ENCODE results near the gene PKMYT1.

DNA sequence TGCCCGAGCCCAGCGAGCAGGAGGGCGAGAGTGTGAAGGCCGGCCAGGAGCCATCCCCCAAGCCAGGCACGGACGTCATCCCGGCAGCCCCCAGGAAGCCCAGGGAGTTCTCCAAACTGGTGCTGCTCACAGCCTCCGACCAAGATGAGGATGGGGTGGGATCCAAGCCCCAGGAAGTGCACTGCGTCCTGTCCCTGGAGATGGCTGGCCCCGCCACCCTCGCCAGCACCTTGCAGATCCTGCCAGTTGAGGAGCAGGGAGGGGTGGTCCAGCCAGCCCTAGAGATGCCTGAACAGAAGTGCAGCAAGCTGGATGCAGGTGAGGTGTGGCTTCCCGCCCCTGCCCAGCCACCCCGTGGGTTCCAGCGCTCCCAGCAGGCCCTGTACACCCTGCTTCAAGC is 50.6 kb downstream of the PKMYT1 start:
- TF ChIP-seq, protein P1, sequence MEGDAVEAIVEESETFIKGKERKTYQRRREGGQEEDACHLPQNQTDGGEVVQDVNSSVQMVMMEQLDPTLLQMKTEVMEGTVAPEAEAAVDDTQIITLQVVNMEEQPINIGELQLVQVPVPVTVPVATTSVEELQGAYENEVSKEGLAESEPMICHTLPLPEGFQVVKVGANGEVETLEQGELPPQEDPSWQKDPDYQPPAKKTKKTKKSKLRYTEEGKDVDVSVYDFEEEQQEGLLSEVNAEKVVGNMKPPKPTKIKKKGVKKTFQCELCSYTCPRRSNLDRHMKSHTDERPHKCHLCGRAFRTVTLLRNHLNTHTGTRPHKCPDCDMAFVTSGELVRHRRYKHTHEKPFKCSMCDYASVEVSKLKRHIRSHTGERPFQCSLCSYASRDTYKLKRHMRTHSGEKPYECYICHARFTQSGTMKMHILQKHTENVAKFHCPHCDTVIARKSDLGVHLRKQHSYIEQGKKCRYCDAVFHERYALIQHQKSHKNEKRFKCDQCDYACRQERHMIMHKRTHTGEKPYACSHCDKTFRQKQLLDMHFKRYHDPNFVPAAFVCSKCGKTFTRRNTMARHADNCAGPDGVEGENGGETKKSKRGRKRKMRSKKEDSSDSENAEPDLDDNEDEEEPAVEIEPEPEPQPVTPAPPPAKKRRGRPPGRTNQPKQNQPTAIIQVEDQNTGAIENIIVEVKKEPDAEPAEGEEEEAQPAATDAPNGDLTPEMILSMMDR (IDR thresholded peaks at IDR 0.05) = no peak
- TF ChIP-seq POLR2A (IDR thresholded peaks at IDR 0.05) = no peak

All from right lobe of liver (tissue), 4 donors.